Lung (tissue), 12 donors: ENCODE data around the gene C2orf15. TPM values are rescaled to one million over a fixed set of nuclear protein-coding genes. Genes with fewer than 3 reads are reported as not detected.
A peak's percentile ranks its signal among the peaks of the same experiment; 100 is the strongest.

Experiments used
- ATAC-seq: fragments of 200-7000 bp; cut with Tn5 transposase; one replicate; pipeline ENCODE4 v1.9.1; 2020; ENCODE audit warnings: moderate number of reproducible peaks; ENCODE audit not compliant: insufficient read depth, low FRiP score
- DNase-seq, 3 donors: peaks; one replicate each; pipeline ENCODE4 v3.0.0-alpha.2; 2013 to 2017
- H3K27ac ChIP-seq, 2 donors: one replicate each; pipeline ENCODE4 v1.5.1; 2013; ENCODE audit warnings: mild to moderate bottlenecking in 2 of 2, moderate library complexity in 2 of 2, control low read depth in 1 of 2, inconsistent platforms in 1 of 2, low read depth in 1 of 2, low read length in 1 of 2
- H3K27me3 ChIP-seq, 3 donors: one replicate each; pipeline ENCODE4 v1.5.1; 2013; ENCODE audit warnings: low read length in 2 of 3; ENCODE audit not compliant: control insufficient read depth in 3 of 3, insufficient read depth in 3 of 3
- H3K36me3 ChIP-seq, 4 donors: one replicate each; pipeline ENCODE4 v1.5.1; 2013; ENCODE audit warnings: low read length in 4 of 4, mild to moderate bottlenecking in 1 of 4, moderate library complexity in 1 of 4; ENCODE audit not compliant: control insufficient read depth in 4 of 4, insufficient read depth in 4 of 4
- H3K4me1 ChIP-seq, 5 donors: one replicate each; pipeline ENCODE4 v1.5.1; 2013; ENCODE audit warnings: low read length in 5 of 5, mild to moderate bottlenecking in 2 of 5, moderate library complexity in 1 of 5; ENCODE audit not compliant: control insufficient read depth in 5 of 5, insufficient read depth in 5 of 5
- H3K4me3 ChIP-seq: one replicate; pipeline ENCODE4 v1.5.1; 2013; ENCODE audit warnings: mild to moderate bottlenecking, control low read depth, moderate library complexity
- H3K9ac ChIP-seq, 2 donors: one replicate each; pipeline ENCODE4 v1.5.1; 2013; ENCODE audit warnings: low read length in 2 of 2, control low read depth in 1 of 2; ENCODE audit not compliant: insufficient read depth in 1 of 2
- H3K9me3 ChIP-seq, 4 donors: one replicate each; pipeline ENCODE4 v1.5.1; 2013; ENCODE audit warnings: low read length in 3 of 4, mild to moderate bottlenecking in 1 of 4, moderate library complexity in 1 of 4; ENCODE audit not compliant: control insufficient read depth in 4 of 4, insufficient read depth in 3 of 4
- WGBS, 2 donors: extraction: QIAGEN DNeasy Blood & Tissue Kit; methylation state at CpG; one replicate each; pipeline ENCODE4 v1.1.7; 2013; 5-methylcytosine and 5-hydroxymethylcytosine counted together
- polyA plus RNA-seq, 2 donors: library from polyadenylated mRNA; stranded (reverse); fragments of 200-250 nt; gene quantifications; one replicate each; pipeline ENCODE4 v1.2.1, GENCODE V29; 2013
- total RNA-seq, 2 donors: library from RNA; depleted of rRNA in 1 of 2; stranded (reverse); fragments of >200 nt in 1 of 2; gene quantifications; one replicate each; pipeline ENCODE4 v1.2.1, GENCODE V29; 2014 to 2021
- TF ChIP-seq, protein P1 (sequence below): IDR thresholded peaks from 2 replicates; pipeline ENCODE4 v1.5.1; 2012; ENCODE audit warnings: mild to moderate bottlenecking; ENCODE audit errors: control extremely low read depth, extremely low read depth
- donor health status: control.
- donor health status: control.
- donor health status: Bipolar disorder and iron deficiency.
- donor health status: healthy.
- donor health status: DM: yes; HTN: yes; CAD: no.

Gene C2orf15
- total and polyA plus RNA-seq, 4 donors, result 2.2 to 4.8 (median 3.2) TPM

DNA sequence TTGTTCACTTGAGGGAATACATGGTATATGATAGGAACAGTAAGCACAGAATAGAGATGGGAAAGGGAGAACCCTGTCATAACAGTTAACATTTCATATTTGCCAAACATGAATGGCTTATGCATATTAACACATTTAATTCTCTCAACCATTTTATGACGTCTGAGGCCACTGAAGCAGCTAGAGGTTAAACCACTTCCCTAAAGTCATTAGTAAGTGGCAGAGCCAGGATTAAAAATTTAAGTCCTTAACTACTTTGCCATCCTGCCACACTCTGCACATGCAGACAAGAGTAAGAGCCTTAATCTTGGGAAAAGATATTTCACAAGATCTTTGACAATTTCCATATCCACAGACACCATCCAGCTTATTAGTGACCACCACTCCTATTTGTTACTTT, 15.4 kb downstream of the C2orf15 start:
- TF ChIP-seq, protein P1, sequence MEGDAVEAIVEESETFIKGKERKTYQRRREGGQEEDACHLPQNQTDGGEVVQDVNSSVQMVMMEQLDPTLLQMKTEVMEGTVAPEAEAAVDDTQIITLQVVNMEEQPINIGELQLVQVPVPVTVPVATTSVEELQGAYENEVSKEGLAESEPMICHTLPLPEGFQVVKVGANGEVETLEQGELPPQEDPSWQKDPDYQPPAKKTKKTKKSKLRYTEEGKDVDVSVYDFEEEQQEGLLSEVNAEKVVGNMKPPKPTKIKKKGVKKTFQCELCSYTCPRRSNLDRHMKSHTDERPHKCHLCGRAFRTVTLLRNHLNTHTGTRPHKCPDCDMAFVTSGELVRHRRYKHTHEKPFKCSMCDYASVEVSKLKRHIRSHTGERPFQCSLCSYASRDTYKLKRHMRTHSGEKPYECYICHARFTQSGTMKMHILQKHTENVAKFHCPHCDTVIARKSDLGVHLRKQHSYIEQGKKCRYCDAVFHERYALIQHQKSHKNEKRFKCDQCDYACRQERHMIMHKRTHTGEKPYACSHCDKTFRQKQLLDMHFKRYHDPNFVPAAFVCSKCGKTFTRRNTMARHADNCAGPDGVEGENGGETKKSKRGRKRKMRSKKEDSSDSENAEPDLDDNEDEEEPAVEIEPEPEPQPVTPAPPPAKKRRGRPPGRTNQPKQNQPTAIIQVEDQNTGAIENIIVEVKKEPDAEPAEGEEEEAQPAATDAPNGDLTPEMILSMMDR, result no peak
- Histone ChIP-seq H3K36me3 (peaks cover 5 to 19% (median 8%) of the 10 kb centered on the region in 4 donors), H3K27ac (no peak overlapping the region), H3K9me3 (no peaks in the 10 kb centered on the region), H3K27me3 (no peaks in the 10 kb centered on the region), H3K4me3 (no peak overlapping the region), H3K9ac (no peak overlapping the region), H3K4me1 (peaks cover 4 to 18% (median 5%) of the 10 kb centered on the region in 5 donors)
- ATAC-seq (no peak), DNase-seq (no peak)
- 42 to 70% methylated on average over 1 of the region's 1 CpG for WGBS, 2 donors

DNA sequence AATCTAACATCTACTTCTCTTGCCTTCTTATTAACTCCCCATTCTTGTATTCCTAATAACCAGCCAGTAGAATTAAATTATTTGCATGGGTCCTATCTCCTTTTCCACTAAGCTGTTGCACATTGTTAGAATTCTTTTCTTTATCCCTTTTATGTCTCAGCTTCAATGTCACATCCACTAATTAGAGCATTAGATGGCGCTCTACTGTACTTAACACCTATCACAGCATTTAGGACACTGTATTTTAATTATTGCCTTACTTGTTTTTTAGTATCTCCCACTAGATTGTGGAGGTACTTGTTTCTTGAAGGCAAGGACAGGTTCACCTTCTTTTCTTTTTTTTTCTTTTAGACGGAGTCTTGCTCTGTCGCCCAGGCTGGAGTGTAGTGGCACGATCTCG, 17.1 kb downstream of the C2orf15 start:
- Histone ChIP-seq H3K4me3 (no peak overlapping the region), H3K27ac (no peak overlapping the region), H3K9me3 (no peaks in the 10 kb centered on the region), H3K36me3 (peaks cover 5 to 19% (median 11%) of the 10 kb centered on the region in 4 donors), H3K4me1 (peaks cover 4 to 16% (median 5%) of the 10 kb centered on the region in 5 donors), H3K27me3 (no peaks in the 10 kb centered on the region), H3K9ac (no peak overlapping the region)
- whole genome bisulfite sequencing, 2 donors, result 95% methylated on average over 5 of the region's 5 CpGs
- DNase-seq (no peak), ATAC-seq (no peak)
- TF ChIP-seq, protein P1, result no peak

DNA sequence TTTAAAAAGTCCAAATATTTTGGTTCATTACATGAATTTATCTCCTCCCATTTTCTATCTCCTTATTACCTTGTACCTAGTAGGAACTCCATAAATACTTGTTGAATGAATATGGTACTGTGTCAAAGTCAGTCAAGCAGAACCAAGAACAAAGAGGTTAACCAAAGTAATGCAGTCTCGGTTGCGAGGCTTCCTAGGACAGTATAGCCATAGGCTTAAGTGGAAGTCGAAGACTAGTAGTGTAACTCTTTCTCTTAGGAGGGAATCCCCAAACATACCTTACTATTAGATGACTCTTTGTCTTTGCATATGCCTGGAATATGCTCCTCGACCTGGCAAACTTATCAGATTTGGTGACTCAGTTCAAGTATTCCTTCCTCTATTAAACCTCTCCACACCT, 18.1 kb downstream of the C2orf15 start:
- no peak overlapping the region for H3K9ac ChIP-seq
- 91% methylated on average over 4 of the region's 4 CpGs for WGBS, 2 donors
- no peaks in the 10 kb centered on the region for H3K27me3 ChIP-seq
- H3K36me3 ChIP-seq, result peaks cover 5 to 19% (median 11%) of the 10 kb centered on the region in 4 donors
- H3K4me1 ChIP-seq, result peaks cover 0 to 7% (median 5%) of the 10 kb centered on the region in 5 donors
- TF ChIP-seq, protein P1, result no peak
- no peak for ATAC-seq
- H3K27ac ChIP-seq, result no peak overlapping the region
- DNase-seq, result no peak
- H3K4me3 ChIP-seq, result no peak overlapping the region
- H3K9me3 ChIP-seq, result no peaks in the 10 kb centered on the region

DNA sequence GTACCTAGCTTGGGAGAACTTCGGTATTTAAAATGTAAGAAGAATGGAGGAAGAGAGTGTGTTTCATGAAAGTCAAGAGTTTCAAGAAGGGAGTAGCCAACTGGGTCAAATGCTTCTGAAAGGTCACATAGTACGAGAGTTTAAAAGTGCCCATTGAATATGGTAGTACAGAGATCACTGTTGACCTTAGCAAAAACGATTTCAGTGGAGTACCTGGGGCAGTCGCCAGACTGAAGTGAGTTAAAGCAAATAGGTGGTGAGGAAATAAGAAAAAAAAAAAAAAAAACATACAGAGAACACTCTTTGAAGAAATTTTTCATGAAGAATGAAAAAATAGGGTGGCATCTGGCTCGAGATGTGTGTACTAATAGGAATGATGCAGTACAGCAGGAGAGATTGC, 24.7 kb downstream of the C2orf15 start:
- Histone ChIP-seq H3K9me3 (no peaks in the 10 kb centered on the region), H3K27ac (no peak overlapping the region), H3K4me3 (no peak overlapping the region), H3K9ac (no peak overlapping the region), H3K27me3 (no peaks in the 10 kb centered on the region), H3K4me1 (peaks cover 0 to 2% (median 0%) of the 10 kb centered on the region in 5 donors), H3K36me3 (peaks cover 5 to 14% (median 11%) of the 10 kb centered on the region in 4 donors)
- 74 to 86% methylated on average over 5 of the region's 5 CpGs for WGBS, 2 donors
- peak; percentile 85 for ATAC-seq
- TF ChIP-seq, protein P1, result no peak
- peak in 1 of 3 donors; percentile 28 for DNase-seq
